ENCODE results near the gene CYB5D1. TPM values are rescaled to one million over a fixed set of nuclear protein-coding genes. Genes with fewer than 3 reads are reported as not detected.
A peak's percentile ranks its signal among the peaks of the same experiment; 100 is the strongest.

Gene CYB5D1
- total RNA-seq, 1 donor from 2014 or later, result 21.1 TPM

GRCh38 chr17:7886227-7887037 is 28.6 kb downstream of the CYB5D1 start:
- Histone ChIP-seq H3K9ac (ENCODE audit: low read length) (peak overlapping the region; percentile 87), H3K27ac (ENCODE audit: low read depth, low read length) (peak overlapping the region; percentile 84), H3K9me3 (ENCODE audit: insufficient read depth, low read depth, low read length) (no peaks in the 10 kb centered on the region), H3K4me1 (ENCODE audit: insufficient read depth, low read length) (peaks cover 35% of the 10 kb centered on the region), H3K27me3 (ENCODE audit: insufficient read depth, low read length) (no peaks in the 10 kb centered on the region), H3K36me3 (ENCODE audit: insufficient read depth, low read length) (peaks cover 2% of the 10 kb centered on the region), H2AFZ (ENCODE audit: low read depth, low read length) (peak overlapping the region; percentile 18), H4K20me1 (ENCODE audit: insufficient read depth, low read length) (peaks cover 33% of the 10 kb centered on the region), H3K79me2 (ENCODE audit: insufficient read depth, low read length) (peaks cover 40% of the 10 kb centered on the region), H3K4me3 (ENCODE audit: insufficient read depth, low read depth, low read length) (peak overlapping the region; percentile 71), H3K4me2 (ENCODE audit: low read length) (peak overlapping the region; percentile 96)
- no peak for DNase-seq (ENCODE audit: low read depth)
- no peak for FAIRE-seq
- H3K4me3 Mint-ChIP-seq (ENCODE audit: unreplicated experiment), result no peak overlapping the region
- TF ChIP-seq EZH2 (IDR thresholded peaks at IDR 0.05; ENCODE audit: insufficient read depth, low read length) (no peak), CTCF (IDR thresholded peaks at IDR 0.05; ENCODE audit: insufficient read depth, low read depth, low read length) (no peak)
- H3K4me1 Mint-ChIP-seq (ENCODE audit: low read depth, unreplicated experiment), result no peaks in the 10 kb centered on the region
- H3K27me3 Mint-ChIP-seq (ENCODE audit: low read depth, unreplicated experiment), result no peaks in the 10 kb centered on the region
- H3K27ac Mint-ChIP-seq (ENCODE audit: unreplicated experiment), result no peak overlapping the region
- peaks cover 12% of the 10 kb centered on the region for H3K36me3 Mint-ChIP-seq (ENCODE audit: low read depth, unreplicated experiment)
- H3K9me3 Mint-ChIP-seq (ENCODE audit: unreplicated experiment), result no peaks in the 10 kb centered on the region

GRCh38 chr17:7887038-7887481 is 29.3 kb downstream of the CYB5D1 start:
- Histone ChIP-seq H2AFZ (ENCODE audit: low read depth, low read length) (peak overlapping the region; percentile 18), H3K9ac (ENCODE audit: low read length) (peak overlapping the region; percentile 87), H3K79me2 (ENCODE audit: insufficient read depth, low read length) (peaks cover 39% of the 10 kb centered on the region), H4K20me1 (ENCODE audit: insufficient read depth, low read length) (peaks cover 33% of the 10 kb centered on the region), H3K4me3 (ENCODE audit: insufficient read depth, low read depth, low read length) (peak overlapping the region; percentile 71), H3K4me1 (ENCODE audit: insufficient read depth, low read length) (peaks cover 35% of the 10 kb centered on the region), H3K36me3 (ENCODE audit: insufficient read depth, low read length) (peaks cover 5% of the 10 kb centered on the region), H3K27me3 (ENCODE audit: insufficient read depth, low read length) (no peaks in the 10 kb centered on the region), H3K27ac (ENCODE audit: low read depth, low read length) (peak overlapping the region; percentile 84), H3K9me3 (ENCODE audit: insufficient read depth, low read depth, low read length) (no peaks in the 10 kb centered on the region), H3K4me2 (ENCODE audit: low read length) (peak overlapping the region; percentile 96)
- no peak for DNase-seq (ENCODE audit: low read depth)
- no peak overlapping the region for H3K27ac Mint-ChIP-seq (ENCODE audit: unreplicated experiment)
- H3K27me3 Mint-ChIP-seq (ENCODE audit: low read depth, unreplicated experiment), result no peaks in the 10 kb centered on the region
- H3K4me1 Mint-ChIP-seq (ENCODE audit: low read depth, unreplicated experiment), result no peaks in the 10 kb centered on the region
- H3K9me3 Mint-ChIP-seq (ENCODE audit: unreplicated experiment), result no peaks in the 10 kb centered on the region
- no peak for TF ChIP-seq EZH2 (IDR thresholded peaks at IDR 0.05; ENCODE audit: insufficient read depth, low read length)
- TF ChIP-seq CTCF (IDR thresholded peaks at IDR 0.05; ENCODE audit: insufficient read depth, low read depth, low read length), result no peak
- no peak overlapping the region for H3K4me3 Mint-ChIP-seq (ENCODE audit: unreplicated experiment)
- peak; percentile 9 for FAIRE-seq
- peaks cover 15% of the 10 kb centered on the region for H3K36me3 Mint-ChIP-seq (ENCODE audit: low read depth, unreplicated experiment)

Measured in astrocyte (in vitro differentiated cells and primary cell).